Effector memory CD4-positive, alpha-beta T cell (primary cell): ENCODE data around the gene FAM89B.

Experiments
- DNase-seq, 3 donors: peaks; one replicate each; pipeline ENCODE4 v3.0.0-alpha.2; 2020
- H3K27ac ChIP-seq: 2 replicates; pipeline ENCODE4 v1.7.0; 2013; ENCODE audit warnings: mild to moderate bottlenecking, low read length, moderate library complexity; ENCODE audit not compliant: insufficient read depth, poor library complexity, severe bottlenecking
- H3K27me3 ChIP-seq: replicated peaks from 2 replicates; pipeline ENCODE4 v1.7.0; 2013; ENCODE audit warnings: mild to moderate bottlenecking, low read length; ENCODE audit not compliant: insufficient read depth, control insufficient read depth, poor library complexity, severe bottlenecking
- H3K36me3 ChIP-seq: 2 replicates; pipeline ENCODE4 v1.7.0; 2013; ENCODE audit warnings: mild to moderate bottlenecking, low read length, moderate library complexity; ENCODE audit not compliant: control insufficient read depth, insufficient read depth
- H3K4me1 ChIP-seq: 2 replicates; pipeline ENCODE4 v1.7.0; 2013; ENCODE audit warnings: low read length, mild to moderate bottlenecking; ENCODE audit not compliant: control insufficient read depth, insufficient read depth, poor library complexity, severe bottlenecking
- H3K4me3 ChIP-seq: 2 replicates; pipeline ENCODE4 v1.7.0; 2013; ENCODE audit warnings: low read length, low read depth, mild to moderate bottlenecking; ENCODE audit not compliant: insufficient read depth, poor library complexity, severe bottlenecking
- H3K9me3 ChIP-seq: 2 replicates; pipeline ENCODE4 v1.7.0; 2013; ENCODE audit warnings: mild to moderate bottlenecking, low read length, moderate library complexity; ENCODE audit not compliant: control insufficient read depth

Gene FAM89B

GRCh38 chr11:65565624-65566453, 6.5 kb upstream of the FAM89B start:
- Histone ChIP-seq H3K4me1 (peaks cover 55% of the 10 kb centered on the region), H3K36me3 (no peaks in the 10 kb centered on the region), H3K27ac (peak overlapping the region; percentile 66), H3K9me3 (no peaks in the 10 kb centered on the region), H3K27me3 (no peaks in the 10 kb centered on the region), H3K4me3 (no peak overlapping the region)
- peak in 2 of 3 donors; percentile 51 to 60 for DNase-seq

GRCh38 chr11:65569164-65569972, 3.0 kb upstream of the FAM89B start:
- no peaks in the 10 kb centered on the region for H3K27me3 ChIP-seq
- H3K36me3 ChIP-seq, result no peaks in the 10 kb centered on the region
- peak overlapping the region; percentile 98 for H3K27ac ChIP-seq
- H3K9me3 ChIP-seq, result no peaks in the 10 kb centered on the region
- DNase-seq, result no peak
- peak overlapping the region; percentile 95 for H3K4me3 ChIP-seq
- H3K4me1 ChIP-seq, result peaks cover 77% of the 10 kb centered on the region

GRCh38 chr11:65569973-65570918, 2.1 kb upstream of the FAM89B start, which contains the start of gene ZNRD2:
Gene ZNRD2 (plus strand): TSS chr11:65570477. CDS start chr11:65570492, 15 bp downstream.
- H3K27me3 ChIP-seq, result no peaks in the 10 kb centered on the region
- H3K9me3 ChIP-seq, result no peaks in the 10 kb centered on the region
- peak within 1 kb of the TSS; percentile 95 for H3K4me3 ChIP-seq
- peak; percentile 96 to 97 (median 97) for DNase-seq
- H3K4me1 ChIP-seq, result peaks cover 78% of the 10 kb centered on the region
- H3K36me3 ChIP-seq, result no peaks in the 10 kb centered on the region
- peak within 1 kb of the TSS; percentile 98 for H3K27ac ChIP-seq

GRCh38 chr11:65571420-65571819, 918 bp upstream of the FAM89B start:
- Histone ChIP-seq H3K4me3 (peak overlapping the region; percentile 95), H3K4me1 (peaks cover 72% of the 10 kb centered on the region), H3K27me3 (no peaks in the 10 kb centered on the region), H3K27ac (peak overlapping the region; percentile 98), H3K9me3 (no peaks in the 10 kb centered on the region), H3K36me3 (no peaks in the 10 kb centered on the region)
- no peak for DNase-seq

- no peaks in the 10 kb centered on the region for H3K27me3 ChIP-seq
- no peaks in the 10 kb centered on the region for H3K9me3 ChIP-seq
- peaks cover 72% of the 10 kb centered on the region for H3K4me1 ChIP-seq
- H3K36me3 ChIP-seq, result no peaks in the 10 kb centered on the region
- peak overlapping the region; percentile 36 for H3K4me3 ChIP-seq
- DNase-seq, result no peak
- H3K27ac ChIP-seq, result peak overlapping the region; percentile 98
Measured at GRCh38 chr11:65571940-65572339, 398 bp upstream of the FAM89B start.

GRCh38 chr11:65573391-65574079, 1.2 kb downstream of the FAM89B start:
- H3K27me3 ChIP-seq, result no peaks in the 10 kb centered on the region
- H3K4me1 ChIP-seq, result peaks cover 75% of the 10 kb centered on the region
- peak overlapping the region; percentile 98 for H3K27ac ChIP-seq
- H3K4me3 ChIP-seq, result peak overlapping the region; percentile 64
- no peak for DNase-seq
- H3K9me3 ChIP-seq, result no peaks in the 10 kb centered on the region
- no peaks in the 10 kb centered on the region for H3K36me3 ChIP-seq

GRCh38 chr11:65574109-65574810, 1.9 kb downstream of the FAM89B start:
- no peaks in the 10 kb centered on the region for H3K27me3 ChIP-seq
- H3K9me3 ChIP-seq, result no peaks in the 10 kb centered on the region
- H3K4me1 ChIP-seq, result peaks cover 67% of the 10 kb centered on the region
- H3K36me3 ChIP-seq, result peaks cover 2% of the 10 kb centered on the region
- peak overlapping the region; percentile 98 for H3K27ac ChIP-seq
- peak overlapping the region; percentile 64 for H3K4me3 ChIP-seq
- peak; percentile 85 to 92 (median 88) for DNase-seq

- DNase-seq, result no peak
Measured at GRCh38 chr11:65574811-65575567, 2.7 kb downstream of the FAM89B start.

More at GRCh38 chr11:65574811-65575567, 2.7 kb downstream of the FAM89B start:
- no peaks in the 10 kb centered on the region for H3K27me3 ChIP-seq
- peaks cover 62% of the 10 kb centered on the region for H3K4me1 ChIP-seq
- H3K27ac ChIP-seq, result peak overlapping the region; percentile 98
- H3K9me3 ChIP-seq, result no peaks in the 10 kb centered on the region
- peak overlapping the region; percentile 55 for H3K4me3 ChIP-seq
- H3K36me3 ChIP-seq, result peaks cover 9% of the 10 kb centered on the region
